HepG2 (cell line): ENCODE data around the gene TSC1. TPM values are rescaled to one million over a fixed set of nuclear protein-coding genes. Genes with fewer than 3 reads are reported as not detected.

Experiments used
- ATAC-seq: fragments of 200-7000 bp; cut with Tn5 transposase; 3 replicates; pipeline ENCODE4 v1.9.1; 2020; ENCODE audit warnings: mild to moderate bottlenecking, moderate library complexity
- BruUV-seq: library from RNA; stranded (reverse); fragments of 400-500 nt; replicated peaks from 2 replicates; lab custom pipeline; 2021; lab: Mats Ljungman, UMichigan
- CTCF ChIA-PET: fragments of 300-600 bp; formaldehyde crosslinking; extraction: SDS; loops from one replicate; lab custom pipeline; 2021; ENCODE audit warnings: low total read pairs, inconsistent platforms, low intra/inter-chr PET ratio; lab: Yijun Ruan, JAX
- POLR2A ChIA-PET: fragments of 350-600 bp; sonication (Branson Sonifier 250); formaldehyde crosslinking; loops from one replicate; lab custom pipeline; 2020; ENCODE audit warnings: antibody characterized with exemption, inconsistent platforms; lab: Yijun Ruan, JAX
- DNase-seq: peaks from one replicate; pipeline ENCODE4 v3.0.0-alpha.2; 2015; ENCODE audit warnings: low spot score
- FAIRE-seq: peaks from 3 replicates; lab custom pipeline; 2011; peaks lifted over from hg19 to GRCh38; lab: Jason Lieb, UNC
- H2AFZ ChIP-seq: one replicate; pipeline ENCODE4 v1.6.1; 2011; ENCODE audit warnings: low read length, inconsistent platforms
- H3K27ac ChIP-seq: fragments of 300-600 bp; 3 replicates; pipeline ENCODE4 v1.8.0; 2011; ENCODE audit warnings: mixed run types, mild to moderate bottlenecking, mixed read lengths, low read length, inconsistent platforms; ENCODE audit not compliant: insufficient read depth; ENCODE audit errors: extremely low read length
- H3K27me3 ChIP-seq, 2 experiments: fragments of 200-600 bp in 1 of 2; 2 replicates in 1 of 2; 3 replicates in 1 of 2; pipeline versions ENCODE4 v1.6.0 to v1.8.0; 2011; ENCODE audit warnings: low read length in 2 of 2, mild to moderate bottlenecking in 2 of 2, moderate library complexity in 2 of 2, inconsistent platforms in 1 of 2; ENCODE audit not compliant: insufficient read depth in 2 of 2, control insufficient read depth in 1 of 2
- H3K36me3 ChIP-seq, 2 experiments: fragments of 200-600 bp in 1 of 2; replicated peaks in 1 of 2; 2 replicates in 1 of 2; 3 replicates in 1 of 2; pipeline versions ENCODE4 v1.5.1 to v1.8.0; 2011; ENCODE audit warnings: low read length in 2 of 2, inconsistent platforms in 1 of 2; ENCODE audit not compliant: insufficient read depth in 2 of 2, control insufficient read depth in 1 of 2
- H3K4me1 ChIP-seq: 2 replicates; pipeline ENCODE4 v1.5.1; 2012; ENCODE audit warnings: low read length, inconsistent platforms; ENCODE audit not compliant: insufficient read depth
- H3K4me2 ChIP-seq: 2 replicates; pipeline ENCODE4 v1.6.0; 2011; ENCODE audit warnings: low read depth, low read length, inconsistent platforms
- H3K4me3 ChIP-seq, 3 experiments: fragments of 200-600 bp in 1 of 3; sonication (generic), shearing (Covaris generic) in 1 of 3; replicated peaks in 1 of 3; 2 replicates each; pipeline ENCODE4 v1.5.1; 2011 to 2016; ENCODE audit warnings: low read length in 3 of 3, inconsistent platforms in 2 of 3, low read depth in 2 of 3, mild to moderate bottlenecking in 2 of 3, control low read depth in 1 of 3, mixed read lengths in 1 of 3; ENCODE audit not compliant: insufficient read depth in 1 of 3
- H3K79me2 ChIP-seq: one replicate; pipeline ENCODE4 v1.6.1; 2011; ENCODE audit warnings: low read length, inconsistent platforms; ENCODE audit not compliant: insufficient read depth
- H3K9ac ChIP-seq: 2 replicates; pipeline ENCODE4 v1.6.0; 2011; ENCODE audit warnings: mild to moderate bottlenecking, low read depth, low read length, inconsistent platforms; ENCODE audit not compliant: insufficient read depth
- H3K9me3 ChIP-seq: 2 replicates; pipeline ENCODE4 v1.5.1; 2012; ENCODE audit warnings: mild to moderate bottlenecking, low read length
- H4K20me1 ChIP-seq: 2 replicates; pipeline ENCODE4 v1.6.0; 2011; ENCODE audit warnings: inconsistent platforms, mild to moderate bottlenecking, low read length, moderate library complexity; ENCODE audit not compliant: insufficient read depth
- ATAD3A ChIP-seq: sonication (generic); formaldehyde crosslinking; IDR thresholded peaks from 2 replicates; pipeline ENCODE4 v1.4.0; 2020; ENCODE audit warnings: missing genetic modification reagents
- ATF3 ChIP-seq: sonication (generic); formaldehyde crosslinking; IDR thresholded peaks from 2 replicates; pipeline ENCODE4 v1.4.0; 2020; ENCODE audit warnings: missing genetic modification reagents
- FOXK2 ChIP-seq: fragments of 450-650 bp; IDR thresholded peaks from 2 replicates; pipeline ENCODE4 v1.6.1; 2016
- HOXA9 ChIP-seq: sonication (generic); formaldehyde crosslinking; IDR thresholded peaks from 2 replicates; pipeline ENCODE4 v1.8.1; 2022; ENCODE audit warnings: missing genetic modification reagents, mild to moderate bottlenecking, moderate library complexity, borderline replicate concordance
- IKZF4 ChIP-seq: sonication (generic); formaldehyde crosslinking; IDR thresholded peaks from 2 replicates; pipeline ENCODE4 v1.5.1; 2020; ENCODE audit warnings: borderline replicate concordance, mild to moderate bottlenecking, low read depth, missing genetic modification reagents; ENCODE audit errors: not compliant biosample characterization
- NONO ChIP-seq, 2 experiments: fragments of 450-650 bp in 1 of 2; sonication (generic) in 1 of 2; formaldehyde crosslinking in 1 of 2; IDR thresholded peaks in 1 of 2; conservative IDR thresholded peaks in 1 of 2; 2 replicates each; pipeline versions ENCODE4 v1.6.1 to v1.8.0; 2017 to 2022; ENCODE audit warnings: mild to moderate bottlenecking in 1 of 2, missing genetic modification reagents in 1 of 2, moderate library complexity in 1 of 2
- RELA ChIP-seq: sonication (generic); formaldehyde crosslinking; IDR thresholded peaks from 2 replicates; pipeline ENCODE4 v1.4.0; 2020; ENCODE audit warnings: missing genetic modification reagents
- ZNF263 ChIP-seq: sonication (generic); formaldehyde crosslinking; IDR thresholded peaks from 2 replicates; pipeline ENCODE4 v1.4.0; 2020; ENCODE audit warnings: missing genetic modification reagents
- ZNF879 ChIP-seq: sonication (generic); formaldehyde crosslinking; IDR thresholded peaks from 2 replicates; pipeline ENCODE4 v1.8.1; 2023; ENCODE audit warnings: missing genetic modification reagents
- WGBS: methylation state at CpG from one replicate; pipeline ENCODE4 v1.1.6; 2017; ENCODE audit warnings: low lambda C conversion rate; 5-methylcytosine and 5-hydroxymethylcytosine counted together
- in situ Hi-C: cut with HindIII; loops from 2 replicates; pipeline ENCODE4 v1.10.0; 2017; ENCODE audit warnings: low pct_unique_long_range_greater_than_20kb; ENCODE audit not compliant: extremely low pct_ligation_motif_present
- intact Hi-C: fragments of 100-400 bp; cut with micrococcal nuclease; formaldehyde crosslinking; loops from one replicate; pipeline ENCODE4 v1.10.0; 2022; ENCODE audit not compliant: unreplicated experiment
- polyA plus RNA-seq, 8 experiments: library from polyadenylated mRNA; depleted of rRNA in 3 of 8; stranded (reverse) in 7 of 8; unstranded in 1 of 8; fragments of >200 nt; fragmentation: Illumina TruSeq in 4 of 8; extraction: Trizol in 4 of 8; gene quantifications; 2 replicates each; pipeline versions ENCODE4 v1.2.1 to v1.2.3, GENCODE V29; 2011 to 2016; ENCODE audit warnings: low read depth in 4 of 8, missing spikeins in 1 of 8, mixed read lengths in 1 of 8; ENCODE audit not compliant: insufficient read depth in 1 of 8
- total RNA-seq, 5 experiments: library from RNA; depleted of rRNA; stranded (reverse); fragments of >200 nt; fragmentation: Illumina TruSeq; extraction: Trizol; gene quantifications; 2 replicates each; pipeline ENCODE4 v1.2.3, GENCODE V29; 2016; ENCODE audit warnings: low read depth in 1 of 5
- TF ChIP-seq, protein P1 (sequence below): IDR thresholded peaks from 2 replicates; pipeline ENCODE4 v1.6.1; 2016; ENCODE audit warnings: low read depth, missing genetic modification reagents, missing compliant biosample characterization

The TSC1 gene
- total and polyA plus RNA-seq, 2 of the 13 experiments (the other 11 are each of a cell fraction or from before 2014, with no cell fraction given): 31.6 to 66.1 TPM

DNA sequence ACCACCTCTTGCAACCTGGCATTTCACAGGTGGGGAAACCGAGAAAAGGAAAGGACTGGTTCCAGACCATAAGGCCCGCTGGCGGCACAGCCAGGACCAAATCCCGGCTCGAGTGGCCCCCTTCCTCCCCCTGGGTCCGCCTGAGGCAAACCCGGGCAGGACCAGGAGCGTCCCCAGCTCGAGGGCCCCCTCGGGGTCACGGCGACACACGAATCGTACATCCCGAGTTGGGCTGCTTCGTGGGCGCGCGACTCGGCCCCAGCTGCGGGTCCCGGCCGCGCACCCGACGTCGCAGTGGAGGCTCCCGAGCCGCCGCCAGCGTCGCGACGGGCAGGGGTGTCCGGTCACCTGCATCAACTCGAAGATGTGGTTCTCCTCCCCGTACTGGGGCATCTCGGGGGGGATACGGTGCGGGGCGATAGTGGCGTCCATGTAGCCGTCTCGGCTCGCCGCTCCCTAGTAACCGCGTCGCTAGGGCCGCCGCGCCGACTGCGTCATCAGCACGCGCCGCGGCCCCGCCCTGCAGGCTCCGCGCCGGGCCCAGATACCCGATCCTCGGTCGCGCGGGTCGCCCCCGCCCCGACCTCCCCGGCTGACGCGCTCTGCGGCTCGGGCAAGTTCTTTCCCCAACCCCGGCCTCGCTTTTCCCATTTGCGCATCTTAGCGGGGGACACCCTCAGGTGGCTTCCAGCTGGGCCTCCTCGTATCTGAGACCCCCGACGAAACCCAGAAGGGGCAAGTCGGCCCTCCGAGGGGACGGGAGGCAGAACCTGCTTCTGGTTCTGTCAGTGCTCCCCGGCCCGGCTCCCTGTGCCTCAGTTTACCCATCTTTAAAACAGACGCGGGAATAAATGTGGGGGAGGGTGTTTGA lies 66.4 kb downstream of the TSC1 start, which contains the start of gene AK8 (continued):
- TF ChIP-seq, protein P1, sequence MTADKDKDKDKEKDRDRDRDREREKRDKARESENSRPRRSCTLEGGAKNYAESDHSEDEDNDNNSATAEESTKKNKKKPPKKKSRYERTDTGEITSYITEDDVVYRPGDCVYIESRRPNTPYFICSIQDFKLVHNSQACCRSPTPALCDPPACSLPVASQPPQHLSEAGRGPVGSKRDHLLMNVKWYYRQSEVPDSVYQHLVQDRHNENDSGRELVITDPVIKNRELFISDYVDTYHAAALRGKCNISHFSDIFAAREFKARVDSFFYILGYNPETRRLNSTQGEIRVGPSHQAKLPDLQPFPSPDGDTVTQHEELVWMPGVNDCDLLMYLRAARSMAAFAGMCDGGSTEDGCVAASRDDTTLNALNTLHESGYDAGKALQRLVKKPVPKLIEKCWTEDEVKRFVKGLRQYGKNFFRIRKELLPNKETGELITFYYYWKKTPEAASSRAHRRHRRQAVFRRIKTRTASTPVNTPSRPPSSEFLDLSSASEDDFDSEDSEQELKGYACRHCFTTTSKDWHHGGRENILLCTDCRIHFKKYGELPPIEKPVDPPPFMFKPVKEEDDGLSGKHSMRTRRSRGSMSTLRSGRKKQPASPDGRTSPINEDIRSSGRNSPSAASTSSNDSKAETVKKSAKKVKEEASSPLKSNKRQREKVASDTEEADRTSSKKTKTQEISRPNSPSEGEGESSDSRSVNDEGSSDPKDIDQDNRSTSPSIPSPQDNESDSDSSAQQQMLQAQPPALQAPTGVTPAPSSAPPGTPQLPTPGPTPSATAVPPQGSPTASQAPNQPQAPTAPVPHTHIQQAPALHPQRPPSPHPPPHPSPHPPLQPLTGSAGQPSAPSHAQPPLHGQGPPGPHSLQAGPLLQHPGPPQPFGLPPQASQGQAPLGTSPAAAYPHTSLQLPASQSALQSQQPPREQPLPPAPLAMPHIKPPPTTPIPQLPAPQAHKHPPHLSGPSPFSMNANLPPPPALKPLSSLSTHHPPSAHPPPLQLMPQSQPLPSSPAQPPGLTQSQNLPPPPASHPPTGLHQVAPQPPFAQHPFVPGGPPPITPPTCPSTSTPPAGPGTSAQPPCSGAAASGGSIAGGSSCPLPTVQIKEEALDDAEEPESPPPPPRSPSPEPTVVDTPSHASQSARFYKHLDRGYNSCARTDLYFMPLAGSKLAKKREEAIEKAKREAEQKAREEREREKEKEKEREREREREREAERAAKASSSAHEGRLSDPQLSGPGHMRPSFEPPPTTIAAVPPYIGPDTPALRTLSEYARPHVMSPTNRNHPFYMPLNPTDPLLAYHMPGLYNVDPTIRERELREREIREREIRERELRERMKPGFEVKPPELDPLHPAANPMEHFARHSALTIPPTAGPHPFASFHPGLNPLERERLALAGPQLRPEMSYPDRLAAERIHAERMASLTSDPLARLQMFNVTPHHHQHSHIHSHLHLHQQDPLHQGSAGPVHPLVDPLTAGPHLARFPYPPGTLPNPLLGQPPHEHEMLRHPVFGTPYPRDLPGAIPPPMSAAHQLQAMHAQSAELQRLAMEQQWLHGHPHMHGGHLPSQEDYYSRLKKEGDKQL: no peak
- TF ChIP-seq NONO (IDR thresholded peaks at IDR 0.05) (no peak), NONO (CRISPR knock-in tag; conservative IDR thresholded peaks at IDR 0.05) (peak; percentile 61), HOXA9 (0 out of 2 replicates have a peak, but pooled peaks have one; percentile 27)

DNA sequence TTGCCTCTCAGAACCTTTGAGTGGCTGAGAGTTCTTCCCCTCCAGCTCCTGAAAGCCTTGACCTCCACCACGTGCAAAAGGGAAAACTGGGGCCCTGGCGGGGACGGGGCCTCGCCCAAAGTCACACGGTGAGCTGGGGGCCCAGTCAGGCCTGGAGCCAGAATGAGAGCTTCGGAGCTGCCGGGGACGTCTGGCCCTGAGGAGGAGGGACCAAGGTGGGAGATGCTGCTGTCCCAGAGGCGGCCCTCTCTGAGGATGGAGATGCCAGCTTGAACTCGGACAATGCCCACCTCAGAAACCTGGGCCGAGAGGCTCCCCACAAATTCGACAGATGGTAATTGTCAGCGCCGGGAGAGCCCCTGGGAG lies 67.0 kb downstream of the TSC1 start:
- CTCF ChIA-PET: no interaction called here
- Histone ChIP-seq H3K4me2 (peak overlapping the region; percentile 82), H3K9me3 (no peaks in the 10 kb centered on the region), H3K27ac (no peak overlapping the region), H3K79me2 (no peaks in the 10 kb centered on the region), H3K36me3 (no peaks in the 10 kb centered on the region), H4K20me1 (no peaks in the 10 kb centered on the region), H3K4me1 (peaks cover 15% of the 10 kb centered on the region; the same call in 1 of the 2 replicates), H2AFZ (no peak overlapping the region), H3K27me3 (peaks cover 0 to 8% of the 10 kb centered on the region in 2 experiments; a peak in 3 of 5 replicates), H3K4me3 (peak overlapping the region; percentile 75 to 99 (median 95)), H3K9ac (peak overlapping the region; percentile 81; the same call in 1 of the 2 replicates)
- no peak for FAIRE-seq
- in situ Hi-C loops: no loop called here
- intact Hi-C loops: no loop called here
- WGBS: 22% methylated on average over 8 of the region's 14 CpGs
- no peak for DNase-seq
- POLR2A ChIA-PET: interaction anchor here (0.9 kb wide), 1 partner anchor 28 kb away, joined by 3 read pairs; no protein-coding TSS in a partner anchor
- no peak for ATAC-seq
- BruUV-seq: no TSS peak
- no peak for TF ChIP-seq FOXK2
- TF ChIP-seq ZNF263 (CRISPR knock-in tag): no peak
- TF ChIP-seq IKZF4 (CRISPR knock-in tag): no peak
- no peak for TF ChIP-seq ATF3 (CRISPR knock-in tag)
- TF ChIP-seq RELA (CRISPR knock-in tag): no peak
- no peak for TF ChIP-seq ATAD3A (CRISPR knock-in tag)
- TF ChIP-seq ZNF879 (CRISPR knock-in tag): no peak
